Measurements from ENCODE around the gene ODF2L. TPM values are rescaled to one million over a fixed set of nuclear protein-coding genes. Genes with fewer than 3 reads are reported as not detected.

ODF2L gene
- total RNA-seq, 2 experiments from 2014 or later, result 45.6 to 69.2 TPM

DNA sequence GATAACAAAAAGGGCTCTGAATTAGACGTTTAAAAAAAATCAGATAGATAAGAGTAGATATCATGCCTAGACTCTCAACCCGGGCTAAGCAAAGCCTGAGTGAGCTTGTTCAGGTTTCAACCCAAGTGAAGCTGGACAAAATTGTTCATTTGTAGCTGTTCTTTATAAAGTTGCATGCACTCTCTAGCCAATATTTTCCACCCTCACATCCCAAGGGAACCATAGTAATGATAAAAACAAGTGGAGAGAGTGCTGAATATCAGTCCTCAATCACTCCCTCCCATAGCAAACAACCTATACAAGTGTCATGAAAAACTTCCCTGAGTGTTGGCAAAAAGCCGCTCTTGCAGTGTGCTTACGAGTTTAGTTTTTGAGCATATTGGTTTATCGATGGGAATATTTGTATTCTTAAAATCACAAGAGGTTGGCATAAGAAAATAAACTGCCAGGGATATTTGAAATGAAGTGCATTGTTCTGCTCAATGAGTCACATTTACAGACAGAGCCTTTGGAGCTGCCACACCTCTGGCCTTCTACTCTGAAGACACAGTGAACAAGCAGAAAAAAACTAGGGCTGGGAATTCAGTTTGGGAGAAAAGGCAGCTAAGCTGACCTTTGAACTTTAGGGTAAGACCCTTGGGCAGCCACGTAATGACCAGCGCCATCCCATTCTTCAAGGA lies 25.6 kb upstream of the ODF2L start:
- Mint-ChIP-seq H3K4me3 (no peak overlapping the region), H3K4me1 (peaks cover 10% of the 10 kb centered on the region), H3K27me3 (peaks cover 9% of the 10 kb centered on the region), H3K27ac (no peak overlapping the region), H3K9me3 (ENCODE audit: low read depth) (no peaks in the 10 kb centered on the region), H3K36me3 (no peaks in the 10 kb centered on the region)
- DNase-seq, result no peak
- CTCF ChIA-PET, result interaction anchor here (0.9 to 4.0 kb wide), 2 partner anchors 52 to 79 kb away, joined by 3 to 18 read pairs; no protein-coding TSS in a partner anchor
- ATAC-seq, result no peak

- Mint-ChIP-seq H3K4me3 (no peak overlapping the region), H3K4me1 (peaks cover 8% of the 10 kb centered on the region), H3K9me3 (ENCODE audit: low read depth) (no peaks in the 10 kb centered on the region), H3K27me3 (peaks cover under 1% of the 10 kb centered on the region), H3K27ac (peak overlapping the region; percentile 38), H3K36me3 (no peaks in the 10 kb centered on the region)
- CTCF ChIA-PET, result interaction anchor here (0.5 to 1.6 kb wide), 4 partner anchors 17 to 85 kb away, joined by 3 to 5 read pairs (median 4); no protein-coding TSS in a partner anchor
- ATAC-seq (peak; percentile 95), DNase-seq (peak; percentile 71)
Observed at GRCh38 chr1:86419277-86419903, 23.3 kb upstream of the ODF2L start.

- Mint-ChIP-seq H3K27ac (no peak overlapping the region), H3K4me3 (no peak overlapping the region), H3K36me3 (no peaks in the 10 kb centered on the region), H3K9me3 (ENCODE audit: low read depth) (no peaks in the 10 kb centered on the region), H3K27me3 (no peaks in the 10 kb centered on the region), H3K4me1 (peaks cover 7% of the 10 kb centered on the region)
- CTCF ChIA-PET, result interaction anchor here (0.7 to 4.4 kb wide), 4 partner anchors 26 to 85 kb away, joined by 3 to 16 read pairs (median 3); no protein-coding TSS in a partner anchor
- ATAC-seq (no peak), DNase-seq (no peak)
Observed at GRCh38 chr1:86416343-86416742, 20.2 kb upstream of the ODF2L start.

- CTCF ChIA-PET, result no interaction called here
- Mint-ChIP-seq H3K4me1 (no peaks in the 10 kb centered on the region), H3K27me3 (no peaks in the 10 kb centered on the region), H3K36me3 (no peaks in the 10 kb centered on the region), H3K9me3 (ENCODE audit: low read depth) (no peaks in the 10 kb centered on the region), H3K4me3 (no peak overlapping the region), H3K27ac (no peak overlapping the region)
- DNase-seq, result no peak
- ATAC-seq, result no peak
Observed at GRCh38 chr1:86410879-86411278, 14.8 kb upstream of the ODF2L start.

DNA sequence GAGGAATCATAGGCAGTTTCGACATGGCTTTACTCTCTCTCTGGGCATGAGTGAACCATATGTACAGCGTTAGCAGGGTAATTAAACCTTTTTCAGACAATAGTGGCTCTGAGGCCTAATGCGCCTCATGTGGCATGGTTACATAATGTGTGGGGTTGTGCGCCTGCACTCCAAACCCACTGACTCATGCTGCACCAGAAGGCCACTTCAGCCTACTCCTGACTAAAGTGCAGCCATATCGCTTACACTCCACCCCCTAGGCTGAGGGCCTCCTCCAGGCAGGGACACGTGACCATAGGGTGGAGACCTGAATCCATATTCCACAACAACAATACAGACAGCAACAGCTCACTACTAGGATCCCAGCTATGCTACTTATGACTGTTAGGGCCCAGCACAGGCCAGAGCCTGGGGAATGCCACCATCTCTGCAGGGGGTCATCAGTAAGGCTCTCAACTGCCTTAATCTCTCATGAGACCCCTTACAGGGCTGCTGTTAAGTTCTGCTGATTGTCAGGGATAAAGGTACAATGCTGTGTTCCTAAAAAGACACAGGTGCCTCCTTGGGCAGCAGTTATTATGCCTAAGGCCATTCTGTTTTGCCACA lies 13.4 kb upstream of the ODF2L start:
- ATAC-seq, result no peak
- Mint-ChIP-seq H3K27ac (no peak overlapping the region), H3K4me1 (no peaks in the 10 kb centered on the region), H3K27me3 (no peaks in the 10 kb centered on the region), H3K9me3 (ENCODE audit: low read depth) (no peaks in the 10 kb centered on the region), H3K4me3 (no peak overlapping the region), H3K36me3 (no peaks in the 10 kb centered on the region)
- DNase-seq, result no peak
- CTCF ChIA-PET, result no interaction called here

DNA sequence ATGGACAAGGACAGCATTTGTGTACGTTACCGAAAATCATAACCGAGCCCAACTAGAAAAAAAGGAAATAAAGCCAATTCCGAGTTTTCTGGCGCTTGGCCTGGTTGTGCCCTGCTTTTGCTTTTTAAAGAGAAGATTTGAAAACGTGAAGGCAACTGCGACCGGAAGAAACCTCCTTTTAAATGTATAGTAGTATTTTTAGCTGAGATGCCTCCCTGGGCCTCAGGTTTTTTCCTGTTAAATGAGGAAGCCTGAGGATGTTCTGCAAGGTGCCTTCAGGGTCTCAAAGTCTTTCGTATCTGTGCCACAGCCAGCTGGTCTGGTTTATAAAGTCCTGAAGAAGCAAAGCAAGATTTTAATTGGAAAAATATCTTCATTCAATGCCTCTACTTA lies 371 bp upstream of the ODF2L start:
- H3K36me3 Mint-ChIP-seq, result peaks cover 9% of the 10 kb centered on the region
- peak overlapping the region; percentile 90 for H3K4me3 Mint-ChIP-seq
- CTCF ChIA-PET, result interaction anchor here (0.9 to 2.6 kb wide), 10 partner anchors 9 to 308 kb away, joined by 3 to 17 read pairs (median 7); partner anchors contain the start of gene SH3GLB1
- ATAC-seq, result peak; percentile 24
- no peak for DNase-seq
- H3K9me3 Mint-ChIP-seq (ENCODE audit: low read depth), result no peaks in the 10 kb centered on the region
- peaks cover 43% of the 10 kb centered on the region for H3K4me1 Mint-ChIP-seq
- H3K27me3 Mint-ChIP-seq, result no peaks in the 10 kb centered on the region
- peak overlapping the region; percentile 90 for H3K27ac Mint-ChIP-seq

DNA sequence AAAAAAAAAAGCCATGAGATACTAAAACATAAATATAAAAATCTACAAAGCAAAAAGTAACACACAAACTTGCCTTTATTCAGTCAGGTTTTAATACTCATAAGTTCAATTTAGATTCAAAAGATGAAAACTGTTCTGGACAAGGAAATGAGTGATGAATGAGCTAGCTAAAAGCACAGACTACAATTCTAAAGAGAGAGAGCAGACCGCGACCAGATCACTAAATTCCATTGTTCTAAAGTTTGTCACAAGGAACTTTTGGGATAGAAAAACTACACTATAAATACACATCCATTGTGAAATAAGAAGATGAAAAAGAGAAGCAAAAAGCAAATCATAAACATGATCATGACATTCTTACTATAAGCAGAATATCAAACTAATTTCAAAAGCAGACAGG lies 1.7 kb downstream of the ODF2L start:
- no peak for DNase-seq
- H3K27ac Mint-ChIP-seq, result peak overlapping the region; percentile 48
- H3K27me3 Mint-ChIP-seq, result no peaks in the 10 kb centered on the region
- no peaks in the 10 kb centered on the region for H3K9me3 Mint-ChIP-seq (ENCODE audit: low read depth)
- ATAC-seq, result no peak
- peaks cover 61% of the 10 kb centered on the region for H3K4me1 Mint-ChIP-seq
- CTCF ChIA-PET, result interaction anchor here (2.6 kb wide), 1 partner anchor 9 kb away, joined by 7 read pairs; no protein-coding TSS in a partner anchor
- peak overlapping the region; percentile 61 for H3K4me3 Mint-ChIP-seq
- peaks cover 19% of the 10 kb centered on the region for H3K36me3 Mint-ChIP-seq

DNA sequence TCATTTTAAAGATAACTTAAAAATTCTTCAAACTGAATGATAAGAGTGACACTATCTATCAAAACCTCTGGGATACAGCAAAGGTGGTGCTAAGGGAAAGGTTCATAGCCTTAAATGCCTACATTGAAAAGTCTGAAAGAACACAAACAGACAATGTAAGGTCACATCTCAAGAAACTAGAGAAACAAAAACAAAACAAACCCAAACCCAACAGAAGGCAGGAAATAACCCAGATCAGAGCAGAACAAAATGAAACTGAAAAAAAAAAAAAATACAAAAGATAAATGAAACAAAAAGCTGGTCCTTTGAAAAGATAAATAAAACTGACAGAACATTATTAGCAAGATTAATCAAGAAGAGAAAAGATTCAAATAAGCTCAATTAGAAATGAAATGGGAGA lies 6.8 kb downstream of the ODF2L start:
- CTCF ChIA-PET, result interaction anchor here (0.7 to 1.8 kb wide), 6 partner anchors 35 to 364 kb away, joined by 3 to 8 read pairs (median 4); partner anchors contain the start of genes CLCA2 and SH3GLB1
- DNase-seq (no peak), ATAC-seq (peak; percentile 84)
- peak overlapping the region; percentile 96 for H3K27ac Mint-ChIP-seq
- H3K4me3 Mint-ChIP-seq, result peak overlapping the region; percentile 74
- H3K9me3 Mint-ChIP-seq (ENCODE audit: low read depth), result no peaks in the 10 kb centered on the region
- H3K27me3 Mint-ChIP-seq, result no peaks in the 10 kb centered on the region
- peaks cover 21% of the 10 kb centered on the region for H3K36me3 Mint-ChIP-seq
- peaks cover 50% of the 10 kb centered on the region for H3K4me1 Mint-ChIP-seq

DNA sequence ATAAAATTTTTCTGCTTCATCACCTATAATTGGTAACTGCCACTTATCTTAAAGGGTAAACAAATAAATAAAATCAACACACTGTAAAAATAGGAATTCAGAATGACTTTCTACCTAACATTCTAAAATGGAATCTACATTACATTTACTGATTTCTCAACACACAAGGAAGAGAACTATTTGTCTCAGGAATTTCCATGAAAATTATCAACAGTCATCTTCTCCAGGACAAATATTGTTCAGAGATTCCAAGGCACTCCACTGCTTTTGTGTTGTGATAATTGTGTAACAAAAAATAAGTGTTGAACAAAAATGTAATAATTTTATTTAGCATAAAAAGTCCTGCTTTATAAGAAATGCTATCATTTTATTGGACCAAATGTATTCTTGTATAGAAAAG lies 7.3 kb downstream of the ODF2L start:
- no peaks in the 10 kb centered on the region for H3K27me3 Mint-ChIP-seq
- ATAC-seq (no peak), DNase-seq (no peak)
- CTCF ChIA-PET, result interaction anchor here (1.3 to 7.3 kb wide), 3 partner anchors 8 to 315 kb away, joined by 5 to 74 read pairs (median 10); partner anchors contain the start of genes ODF2L and SH3GLB1
- H3K4me1 Mint-ChIP-seq, result peaks cover 48% of the 10 kb centered on the region
- H3K9me3 Mint-ChIP-seq (ENCODE audit: low read depth), result no peaks in the 10 kb centered on the region
- H3K27ac Mint-ChIP-seq, result peak overlapping the region; percentile 96
- H3K4me3 Mint-ChIP-seq, result no peak overlapping the region
- H3K36me3 Mint-ChIP-seq, result peaks cover 21% of the 10 kb centered on the region

DNA sequence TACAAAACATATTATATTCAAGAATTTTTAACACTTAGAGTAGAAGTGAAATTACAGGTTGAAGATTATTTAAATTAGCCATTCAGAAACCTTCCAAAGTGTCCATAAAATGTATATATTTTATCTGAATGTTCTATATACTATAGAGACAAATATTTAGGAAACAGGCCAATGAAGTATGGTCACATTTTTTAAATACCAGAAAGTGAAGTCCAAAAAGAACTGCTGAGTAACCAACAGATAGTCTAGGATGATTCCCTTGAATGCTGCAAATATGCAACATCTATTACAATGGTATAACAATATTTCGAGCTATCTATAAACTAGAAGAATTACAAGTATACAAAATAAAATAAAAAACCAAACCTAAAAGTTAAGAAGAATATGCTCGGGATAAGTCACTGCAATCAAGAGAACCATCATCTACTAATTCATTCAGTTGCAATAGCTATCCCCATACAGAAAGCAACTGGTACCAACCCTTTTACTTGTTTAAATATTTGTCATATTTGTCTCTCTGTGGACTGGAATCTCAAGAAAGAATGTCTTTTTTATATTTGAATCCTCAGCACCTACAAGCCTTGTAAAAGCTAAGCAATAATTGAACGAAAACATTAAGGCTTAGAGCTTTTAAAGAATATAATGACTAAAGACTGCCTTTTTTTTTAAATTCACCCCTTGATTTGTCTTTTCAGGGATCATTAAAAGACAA lies 8.1 kb downstream of the ODF2L start:
- peaks cover 42% of the 10 kb centered on the region for H3K4me1 Mint-ChIP-seq
- no peak overlapping the region for H3K27ac Mint-ChIP-seq
- H3K4me3 Mint-ChIP-seq, result no peak overlapping the region
- CTCF ChIA-PET, result interaction anchor here (1.3 to 7.3 kb wide), 3 partner anchors 8 to 316 kb away, joined by 5 to 74 read pairs (median 10); partner anchors contain the start of genes ODF2L and SH3GLB1
- H3K9me3 Mint-ChIP-seq (ENCODE audit: low read depth), result no peaks in the 10 kb centered on the region
- DNase-seq (no peak), ATAC-seq (no peak)
- H3K36me3 Mint-ChIP-seq, result peaks cover 21% of the 10 kb centered on the region
- H3K27me3 Mint-ChIP-seq, result no peaks in the 10 kb centered on the region

DNA sequence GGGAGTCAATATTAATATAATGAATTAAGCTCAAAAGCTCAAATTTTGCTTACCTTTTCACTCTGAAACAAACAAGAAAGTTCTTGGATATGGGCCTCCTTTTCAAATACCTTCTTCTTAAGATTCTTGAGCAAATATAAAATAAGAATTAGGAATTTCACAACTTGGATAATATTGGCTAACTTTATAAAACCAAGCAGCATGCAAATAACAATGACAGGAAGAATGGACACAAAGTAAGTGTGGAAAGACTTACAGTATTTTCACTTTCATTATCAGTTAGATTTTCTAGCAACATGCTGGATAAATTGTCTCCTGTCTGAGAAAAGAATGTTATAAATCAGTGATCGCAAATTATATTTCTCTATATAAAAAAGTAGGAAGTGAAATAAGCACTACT lies 13.2 kb downstream of the ODF2L start:
- ATAC-seq (peak; percentile 51), DNase-seq (no peak)
- peaks cover 6% of the 10 kb centered on the region for H3K9me3 Mint-ChIP-seq (ENCODE audit: low read depth)
- H3K36me3 Mint-ChIP-seq, result peaks cover 20% of the 10 kb centered on the region
- no peaks in the 10 kb centered on the region for H3K27me3 Mint-ChIP-seq
- H3K4me1 Mint-ChIP-seq, result peaks cover 19% of the 10 kb centered on the region
- CTCF ChIA-PET, result interaction anchor here (0.7 to 7.3 kb wide), 4 partner anchors 13 to 322 kb away, joined by 3 to 74 read pairs (median 6); partner anchors contain the start of genes ODF2L and SH3GLB1
- peak overlapping the region; percentile 70 for H3K27ac Mint-ChIP-seq
- peak overlapping the region; percentile 47 for H3K4me3 Mint-ChIP-seq

DNA sequence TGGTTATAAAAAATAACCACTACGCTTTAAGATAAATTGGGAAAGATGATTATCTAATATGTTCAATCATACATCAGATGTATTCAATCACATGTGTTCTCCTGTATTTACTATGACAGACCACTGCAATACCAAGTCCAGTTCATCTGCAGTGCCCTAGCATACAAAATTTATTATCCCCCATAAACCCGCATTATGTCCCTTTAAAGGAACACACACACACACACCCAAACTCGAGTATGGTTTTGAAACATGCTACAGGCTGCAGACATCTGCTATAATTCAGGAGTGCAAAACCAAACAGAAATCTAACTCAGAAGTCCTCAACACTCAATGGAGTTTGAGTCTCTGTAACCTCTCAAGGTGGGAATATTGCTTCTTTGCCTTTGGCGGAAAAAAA lies 14.9 kb downstream of the ODF2L start:
- Mint-ChIP-seq H3K4me3 (no peak overlapping the region), H3K4me1 (peaks cover 16% of the 10 kb centered on the region), H3K27me3 (no peaks in the 10 kb centered on the region), H3K9me3 (ENCODE audit: low read depth) (peaks cover 14% of the 10 kb centered on the region), H3K27ac (no peak overlapping the region), H3K36me3 (peaks cover 37% of the 10 kb centered on the region)
- CTCF ChIA-PET, result no interaction called here
- DNase-seq (no peak), ATAC-seq (no peak)

Measured in activated CD8-positive, alpha-beta memory T cell treated with anti-CD3 and anti-CD28 coated beads, Interleukin-2, amount 10 ng/mL, durations not matched to agents 7 days and 5 days (primary cell).